Measurements from ENCODE around the gene NEU3.
"Not testable (repeated sequence)": the region's sequence is repeated elsewhere in the genome, so short reads cannot be mapped to it uniquely, and the experiment has no call there.

NEU3 gene

DNA sequence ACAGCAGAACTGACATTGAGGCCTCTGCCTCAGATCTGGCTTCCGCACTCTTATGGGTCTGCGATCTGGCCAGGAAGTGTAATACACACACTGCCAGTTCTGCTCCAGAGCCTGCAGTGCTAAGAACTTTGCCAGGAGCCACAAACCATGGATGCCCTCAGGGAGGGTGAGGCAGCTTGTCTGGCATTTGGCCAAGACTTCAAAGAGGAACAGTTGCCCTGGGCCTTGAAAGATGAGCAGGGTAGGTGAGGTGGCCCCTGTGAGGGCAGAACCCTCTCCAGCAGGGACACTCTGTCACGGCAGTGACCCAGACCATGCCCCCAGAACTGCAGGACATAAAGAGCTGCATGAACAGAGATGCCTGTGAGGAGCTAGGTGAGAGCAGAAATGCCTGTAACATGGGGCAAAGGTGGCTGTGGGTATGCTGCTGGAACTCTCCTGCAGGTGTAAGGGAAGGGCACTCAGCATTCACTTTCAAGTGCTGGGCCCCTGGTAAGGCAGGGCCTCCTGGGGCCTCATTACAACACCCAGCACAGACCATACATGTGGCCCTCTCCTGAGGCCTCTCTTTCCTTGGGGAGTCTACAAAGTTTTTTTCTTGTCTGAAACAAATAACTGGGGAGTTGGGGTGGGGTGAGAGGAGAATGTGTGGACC, 47.3 kb downstream of the NEU3 start:
- H3K4me3 ChIP-seq (ENCODE audit: low read depth in 1 of 2, low read length in 2 of 2): no peak overlapping the region
- no peak overlapping the region for H3K27ac ChIP-seq (ENCODE audit: low read depth, low read length)
- no peaks in the 10 kb centered on the region for H3K27me3 ChIP-seq (ENCODE audit: control insufficient read depth in 1 of 2, insufficient read depth in 2 of 2, low read length in 2 of 2)
- H3K9ac ChIP-seq (ENCODE audit: low read depth in 1 of 2, low read length in 2 of 2): no peak overlapping the region
- peaks cover 7 to 10% of the 10 kb centered on the region in 2 donors for H3K4me1 ChIP-seq (ENCODE audit: control insufficient read depth in 1 of 2, insufficient read depth in 2 of 2, low read length in 2 of 2)
- no peaks in the 10 kb centered on the region for H3K36me3 ChIP-seq (ENCODE audit: control insufficient read depth in 1 of 2, insufficient read depth in 2 of 2, low read length in 2 of 2)
- H3K9me3 ChIP-seq (ENCODE audit: control insufficient read depth in 1 of 2, low read length in 2 of 2): no peaks in the 10 kb centered on the region

DNA sequence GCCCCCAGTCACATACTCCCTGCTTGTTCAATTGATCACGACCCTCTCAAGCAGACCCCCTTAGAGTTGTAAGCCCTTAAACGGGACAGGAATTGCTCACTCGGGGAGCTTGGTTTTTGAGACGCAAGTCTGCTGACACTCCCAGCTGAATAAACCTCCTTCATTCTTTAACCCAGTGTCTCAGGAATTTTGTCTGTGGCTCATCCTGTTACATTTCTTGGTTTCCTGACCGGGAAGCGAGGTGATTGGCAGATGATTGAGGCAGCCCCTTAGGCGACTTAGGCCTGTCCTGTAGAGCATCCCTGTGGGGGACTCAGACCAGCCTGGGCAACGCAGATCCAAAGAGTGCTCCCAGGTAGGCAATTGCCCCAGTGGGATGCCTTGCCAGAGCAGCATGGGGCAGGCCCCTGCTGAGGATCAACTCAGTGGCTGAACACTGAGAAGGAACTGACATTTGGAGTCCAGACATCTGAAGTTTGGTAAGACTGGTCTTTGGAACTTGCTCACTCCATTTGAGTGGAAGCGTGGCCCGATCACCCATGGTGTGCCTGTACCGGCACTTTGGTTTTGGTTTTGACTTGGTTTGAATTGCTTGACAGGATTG, 51.5 kb downstream of the NEU3 start:
- Histone ChIP-seq H3K27ac (ENCODE audit: low read depth, low read length) (no peak overlapping the region), H3K4me1 (ENCODE audit: control insufficient read depth in 1 of 2, insufficient read depth in 2 of 2, low read length in 2 of 2) (peaks cover 7 to 9% of the 10 kb centered on the region in 2 donors), H3K4me3 (ENCODE audit: low read depth in 1 of 2, low read length in 2 of 2) (no peak overlapping the region), H3K9me3 (ENCODE audit: control insufficient read depth in 1 of 2, low read length in 2 of 2) (no peaks in the 10 kb centered on the region), H3K27me3 (ENCODE audit: control insufficient read depth in 1 of 2, insufficient read depth in 2 of 2, low read length in 2 of 2) (no peaks in the 10 kb centered on the region), H3K36me3 (ENCODE audit: control insufficient read depth in 1 of 2, insufficient read depth in 2 of 2, low read length in 2 of 2) (no peaks in the 10 kb centered on the region), H3K9ac (ENCODE audit: low read depth in 1 of 2, low read length in 2 of 2) (no peak overlapping the region)

DNA sequence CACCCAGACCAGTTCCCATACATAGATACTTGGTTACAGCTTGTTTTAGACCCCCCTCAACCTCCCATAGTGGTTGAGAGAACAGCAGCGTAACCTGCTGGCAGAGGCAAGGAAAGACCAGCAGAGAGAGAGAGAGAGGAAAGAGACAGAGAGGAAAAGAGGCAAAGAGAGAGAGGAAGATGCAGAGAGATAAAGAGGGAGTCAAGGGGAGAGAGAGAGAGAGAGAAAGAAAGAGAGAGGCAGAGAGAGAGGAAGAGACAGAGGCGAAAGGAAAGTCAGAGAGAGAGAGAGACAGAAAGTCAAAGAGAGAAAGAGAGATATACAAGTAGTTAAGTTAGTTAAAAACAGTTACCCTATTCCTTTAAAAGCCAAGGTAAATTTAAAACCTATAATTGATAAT, 52.5 kb downstream of the NEU3 start:
- no peaks in the 10 kb centered on the region for H3K9me3 ChIP-seq (ENCODE audit: control insufficient read depth in 1 of 2, low read length in 2 of 2)
- no peaks in the 10 kb centered on the region for H3K27me3 ChIP-seq (ENCODE audit: control insufficient read depth in 1 of 2, insufficient read depth in 2 of 2, low read length in 2 of 2)
- no peaks in the 10 kb centered on the region for H3K36me3 ChIP-seq (ENCODE audit: control insufficient read depth in 1 of 2, insufficient read depth in 2 of 2, low read length in 2 of 2)
- no peak overlapping the region for H3K4me3 ChIP-seq (ENCODE audit: low read depth in 1 of 2, low read length in 2 of 2)
- H3K27ac ChIP-seq (ENCODE audit: low read depth, low read length): no peak overlapping the region
- H3K4me1 ChIP-seq (ENCODE audit: control insufficient read depth in 1 of 2, insufficient read depth in 2 of 2, low read length in 2 of 2): peaks cover 0 to under 1% of the 10 kb centered on the region in 2 donors
- H3K9ac ChIP-seq (ENCODE audit: low read depth in 1 of 2, low read length in 2 of 2): no peak overlapping the region

DNA sequence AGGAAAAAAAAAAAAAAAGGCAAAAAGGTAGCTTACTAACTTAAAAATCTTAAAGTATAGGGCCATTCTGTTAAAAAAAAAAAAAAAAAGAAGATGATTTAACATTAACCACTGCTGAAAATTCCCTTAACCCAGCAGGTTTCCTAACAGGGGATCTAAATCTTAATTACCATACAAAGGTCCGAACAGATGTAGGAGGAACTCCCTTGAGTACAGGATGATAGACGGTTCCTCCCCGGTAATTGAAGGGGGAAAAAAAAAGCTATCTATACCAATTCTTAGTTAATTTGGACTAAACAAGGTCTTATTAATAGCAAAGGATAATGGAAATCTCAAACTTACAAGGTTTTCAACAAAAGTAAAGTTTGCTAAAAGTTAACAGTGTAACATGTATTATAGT, 53.1 kb downstream of the NEU3 start:
- H3K4me3 ChIP-seq (ENCODE audit: low read depth in 1 of 2, low read length in 2 of 2); H3K36me3 ChIP-seq (ENCODE audit: control insufficient read depth in 1 of 2, insufficient read depth in 2 of 2, low read length in 2 of 2); H3K9me3 ChIP-seq (ENCODE audit: control insufficient read depth in 1 of 2, low read length in 2 of 2); H3K27me3 ChIP-seq (ENCODE audit: control insufficient read depth in 1 of 2, insufficient read depth in 2 of 2, low read length in 2 of 2); H3K9ac ChIP-seq (ENCODE audit: low read depth in 1 of 2, low read length in 2 of 2); H3K27ac ChIP-seq (ENCODE audit: low read depth, low read length); H3K4me1 ChIP-seq (ENCODE audit: control insufficient read depth in 1 of 2, insufficient read depth in 2 of 2, low read length in 2 of 2): not testable (repeated sequence)

DNA sequence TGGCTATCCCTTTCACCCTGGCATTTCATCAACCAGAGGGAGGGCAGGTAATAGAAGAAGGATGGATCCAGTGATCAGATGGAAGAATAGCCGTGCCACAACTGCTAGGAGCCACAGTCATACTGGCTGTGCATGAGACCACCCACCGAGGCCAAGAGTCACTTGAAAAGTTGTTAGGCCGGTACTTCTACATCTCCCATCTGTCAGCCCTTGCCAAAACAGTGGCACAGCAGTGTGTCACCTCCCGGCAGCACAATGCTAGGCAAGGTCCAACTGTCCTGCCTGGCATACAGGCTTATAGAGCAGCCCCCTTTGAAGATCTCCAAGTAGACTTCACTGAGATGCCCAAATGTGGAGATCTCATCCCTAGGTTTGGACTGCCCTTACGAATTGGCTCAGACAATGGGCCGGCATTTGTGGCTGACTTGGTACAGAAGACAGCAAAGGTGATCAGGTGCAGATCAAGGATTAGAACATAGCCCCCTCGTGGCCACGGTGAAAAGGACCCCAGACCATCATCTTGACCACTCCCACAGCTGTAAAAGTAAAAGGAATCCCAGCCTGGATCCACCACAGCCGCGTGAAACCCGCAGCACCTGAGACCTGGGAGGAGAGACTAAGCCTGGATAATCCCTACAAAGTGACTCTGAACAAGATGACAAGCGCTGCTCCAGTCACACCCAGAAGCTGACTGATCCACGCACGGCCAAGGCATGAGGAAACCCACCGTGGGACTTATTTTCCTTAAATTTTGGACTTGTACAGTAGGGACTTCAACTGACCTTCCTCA, 55.8 kb downstream of the NEU3 start:
- not testable (repeated sequence) for H3K9ac ChIP-seq (ENCODE audit: low read depth in 1 of 2, low read length in 2 of 2); H3K9me3 ChIP-seq (ENCODE audit: control insufficient read depth in 1 of 2, low read length in 2 of 2); H3K27ac ChIP-seq (ENCODE audit: low read depth, low read length); H3K27me3 ChIP-seq (ENCODE audit: control insufficient read depth in 1 of 2, insufficient read depth in 2 of 2, low read length in 2 of 2); H3K4me1 ChIP-seq (ENCODE audit: control insufficient read depth in 1 of 2, insufficient read depth in 2 of 2, low read length in 2 of 2); H3K36me3 ChIP-seq (ENCODE audit: control insufficient read depth in 1 of 2, insufficient read depth in 2 of 2, low read length in 2 of 2); H3K4me3 ChIP-seq (ENCODE audit: low read depth in 1 of 2, low read length in 2 of 2)

DNA sequence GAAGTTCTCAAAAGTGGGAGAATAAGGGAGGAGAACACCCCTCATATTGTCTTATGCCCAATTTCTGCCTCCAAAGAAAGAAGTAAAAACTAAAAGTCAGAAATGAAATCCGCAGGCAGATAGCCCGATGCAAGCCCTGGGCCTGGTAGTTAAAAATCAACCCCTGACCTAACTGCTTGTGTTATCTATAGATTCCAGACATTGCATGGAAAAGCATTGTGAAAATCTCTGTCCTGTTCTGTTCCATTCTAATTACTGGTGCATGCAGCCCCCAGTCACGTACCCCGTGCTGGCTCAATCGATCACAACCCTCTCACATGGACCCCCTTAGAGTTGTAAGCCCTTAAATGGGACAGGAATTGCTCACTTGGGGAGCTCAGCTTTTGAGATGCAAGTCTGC, 57.9 kb downstream of the NEU3 start:
- not testable (repeated sequence) for H3K36me3 ChIP-seq (ENCODE audit: control insufficient read depth in 1 of 2, insufficient read depth in 2 of 2, low read length in 2 of 2); H3K9ac ChIP-seq (ENCODE audit: low read depth in 1 of 2, low read length in 2 of 2); H3K27ac ChIP-seq (ENCODE audit: low read depth, low read length); H3K9me3 ChIP-seq (ENCODE audit: control insufficient read depth in 1 of 2, low read length in 2 of 2); H3K4me1 ChIP-seq (ENCODE audit: control insufficient read depth in 1 of 2, insufficient read depth in 2 of 2, low read length in 2 of 2); H3K27me3 ChIP-seq (ENCODE audit: control insufficient read depth in 1 of 2, insufficient read depth in 2 of 2, low read length in 2 of 2); H3K4me3 ChIP-seq (ENCODE audit: low read depth in 1 of 2, low read length in 2 of 2)

DNA sequence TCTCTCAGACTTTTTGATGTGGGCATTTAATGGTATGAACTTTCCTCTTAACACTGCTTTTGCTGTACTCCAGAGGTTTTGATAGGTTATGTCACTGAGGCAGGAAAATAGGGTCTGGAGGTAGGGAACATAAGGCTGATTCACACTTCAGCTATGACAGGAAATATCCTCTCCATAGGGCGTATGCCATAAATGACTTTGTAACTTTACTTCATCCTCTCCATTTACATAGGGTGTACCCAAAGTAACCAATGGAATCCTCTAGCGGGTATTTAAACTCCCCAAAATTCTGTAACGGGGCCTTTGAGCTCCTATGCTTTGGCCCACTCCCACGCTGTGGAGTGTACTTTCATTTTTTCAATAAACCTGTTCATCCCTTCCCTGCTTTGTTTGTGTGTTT, 58.5 kb downstream of the NEU3 start:
- H3K9me3 ChIP-seq (ENCODE audit: control insufficient read depth in 1 of 2, low read length in 2 of 2): no peaks in the 10 kb centered on the region
- H3K4me1 ChIP-seq (ENCODE audit: control insufficient read depth in 1 of 2, insufficient read depth in 2 of 2, low read length in 2 of 2): no peaks in the 10 kb centered on the region
- H3K27ac ChIP-seq (ENCODE audit: low read depth, low read length): no peak overlapping the region
- H3K36me3 ChIP-seq (ENCODE audit: control insufficient read depth in 1 of 2, insufficient read depth in 2 of 2, low read length in 2 of 2): no peaks in the 10 kb centered on the region
- no peak overlapping the region for H3K9ac ChIP-seq (ENCODE audit: low read depth in 1 of 2, low read length in 2 of 2)
- H3K4me3 ChIP-seq (ENCODE audit: low read depth in 1 of 2, low read length in 2 of 2): no peak overlapping the region
- no peaks in the 10 kb centered on the region for H3K27me3 ChIP-seq (ENCODE audit: control insufficient read depth in 1 of 2, insufficient read depth in 2 of 2, low read length in 2 of 2)

DNA sequence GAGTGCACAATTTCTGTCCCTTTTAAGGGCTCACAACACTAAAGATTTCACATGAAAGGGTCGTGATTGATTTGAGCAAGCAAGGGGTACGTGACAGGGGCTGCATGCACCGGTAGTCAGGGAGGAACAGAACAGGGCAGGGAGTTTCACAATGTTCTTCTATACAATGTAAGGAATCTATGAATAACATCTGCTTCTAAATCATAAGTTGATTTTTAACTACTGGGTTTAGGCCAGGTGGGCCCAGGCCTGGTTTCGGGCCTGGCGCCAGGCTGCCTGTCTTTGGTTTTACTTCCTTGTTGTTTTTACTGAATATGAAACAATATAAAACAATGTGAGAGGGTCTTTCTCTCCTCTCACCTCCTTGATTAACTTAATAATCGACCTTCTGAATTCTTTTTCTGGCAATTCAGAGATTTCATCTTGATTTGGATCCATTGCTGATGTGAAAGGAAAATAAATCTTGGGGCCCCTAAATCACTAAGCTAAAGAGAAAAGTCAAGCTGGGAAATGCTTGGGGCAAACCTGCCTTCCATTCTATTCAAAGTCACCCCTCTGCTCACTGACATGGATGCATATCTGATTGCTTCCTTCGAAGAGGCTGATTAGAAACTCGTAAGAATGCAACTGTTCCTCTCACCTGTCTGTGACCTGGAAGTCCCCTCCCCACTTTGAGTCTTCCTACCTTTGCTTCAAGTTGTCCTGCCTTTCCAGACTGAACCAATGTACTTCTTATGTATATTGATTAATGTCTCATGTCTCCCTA, 61.0 kb downstream of the NEU3 start:
- not testable (repeated sequence) for H3K27ac ChIP-seq (ENCODE audit: low read depth, low read length); H3K27me3 ChIP-seq (ENCODE audit: control insufficient read depth in 1 of 2, insufficient read depth in 2 of 2, low read length in 2 of 2); H3K9me3 ChIP-seq (ENCODE audit: control insufficient read depth in 1 of 2, low read length in 2 of 2); H3K36me3 ChIP-seq (ENCODE audit: control insufficient read depth in 1 of 2, insufficient read depth in 2 of 2, low read length in 2 of 2); H3K9ac ChIP-seq (ENCODE audit: low read depth in 1 of 2, low read length in 2 of 2); H3K4me1 ChIP-seq (ENCODE audit: control insufficient read depth in 1 of 2, insufficient read depth in 2 of 2, low read length in 2 of 2); H3K4me3 ChIP-seq (ENCODE audit: low read depth in 1 of 2, low read length in 2 of 2)

DNA sequence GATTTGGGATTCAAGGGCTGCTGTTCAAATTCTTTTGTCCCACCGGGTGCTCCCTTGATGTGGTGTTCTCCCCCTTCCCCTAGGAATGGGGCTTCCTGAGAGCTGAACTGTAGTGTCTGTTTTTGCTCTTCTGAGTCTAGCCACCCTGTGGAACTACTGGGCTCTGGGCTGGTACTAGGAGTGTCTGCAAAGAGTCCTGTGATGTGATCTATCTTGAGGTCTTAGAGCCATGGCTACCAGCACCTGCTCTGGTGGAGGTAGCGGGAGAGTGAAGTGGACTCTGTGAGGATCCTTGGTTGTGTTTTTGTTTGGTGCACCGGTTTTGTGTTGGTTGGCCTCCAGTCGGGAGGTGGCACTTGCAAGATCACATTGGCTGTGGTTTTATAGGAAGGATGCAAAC, 61.8 kb downstream of the NEU3 start:
- Histone ChIP-seq H3K27ac (ENCODE audit: low read depth, low read length) (no peak overlapping the region), H3K9me3 (ENCODE audit: control insufficient read depth in 1 of 2, low read length in 2 of 2) (peaks cover 0 to 2% of the 10 kb centered on the region in 2 donors), H3K36me3 (ENCODE audit: control insufficient read depth in 1 of 2, insufficient read depth in 2 of 2, low read length in 2 of 2) (no peaks in the 10 kb centered on the region), H3K4me3 (ENCODE audit: low read depth in 1 of 2, low read length in 2 of 2) (no peak overlapping the region), H3K4me1 (ENCODE audit: control insufficient read depth in 1 of 2, insufficient read depth in 2 of 2, low read length in 2 of 2) (no peaks in the 10 kb centered on the region), H3K9ac (ENCODE audit: low read depth in 1 of 2, low read length in 2 of 2) (no peak overlapping the region), H3K27me3 (ENCODE audit: control insufficient read depth in 1 of 2, insufficient read depth in 2 of 2, low read length in 2 of 2) (no peaks in the 10 kb centered on the region)

DNA sequence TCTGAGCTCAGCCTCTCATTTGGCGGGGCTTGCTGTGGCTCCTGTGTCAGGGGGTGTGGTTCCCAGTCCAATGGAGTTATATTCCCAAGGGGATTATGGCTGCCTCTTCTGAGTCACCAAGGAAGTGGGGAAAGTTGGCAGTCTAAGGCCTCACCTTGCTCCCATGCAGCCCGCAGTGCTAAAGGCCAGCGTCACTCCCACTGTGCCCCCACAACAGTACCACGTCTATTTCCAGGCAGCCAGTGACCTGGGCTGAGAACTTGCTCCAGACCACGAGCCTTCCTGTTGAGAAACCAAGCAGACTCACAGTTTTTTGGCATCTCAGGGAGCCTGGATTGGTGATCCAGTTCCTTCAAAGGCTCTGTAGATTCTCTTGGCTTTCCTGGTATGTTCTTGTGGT, 62.3 kb downstream of the NEU3 start:
- Histone ChIP-seq H3K9me3 (ENCODE audit: control insufficient read depth in 1 of 2, low read length in 2 of 2) (peaks cover 0 to 2% of the 10 kb centered on the region in 2 donors), H3K4me3 (ENCODE audit: low read depth in 1 of 2, low read length in 2 of 2) (no peak overlapping the region), H3K9ac (ENCODE audit: low read depth in 1 of 2, low read length in 2 of 2) (no peak overlapping the region), H3K4me1 (ENCODE audit: control insufficient read depth in 1 of 2, insufficient read depth in 2 of 2, low read length in 2 of 2) (no peaks in the 10 kb centered on the region), H3K27me3 (ENCODE audit: control insufficient read depth in 1 of 2, insufficient read depth in 2 of 2, low read length in 2 of 2) (no peaks in the 10 kb centered on the region), H3K36me3 (ENCODE audit: control insufficient read depth in 1 of 2, insufficient read depth in 2 of 2, low read length in 2 of 2) (no peaks in the 10 kb centered on the region), H3K27ac (ENCODE audit: low read depth, low read length) (no peak overlapping the region)
